ENCODE data around the gene SHROOM3.
A peak's percentile ranks its signal among the peaks of the same experiment; 100 is the strongest.
"Not testable (repeated sequence)": the region's sequence is repeated elsewhere in the genome, so short reads cannot be mapped to it uniquely, and the experiment has no call there.

Gene SHROOM3

DNA sequence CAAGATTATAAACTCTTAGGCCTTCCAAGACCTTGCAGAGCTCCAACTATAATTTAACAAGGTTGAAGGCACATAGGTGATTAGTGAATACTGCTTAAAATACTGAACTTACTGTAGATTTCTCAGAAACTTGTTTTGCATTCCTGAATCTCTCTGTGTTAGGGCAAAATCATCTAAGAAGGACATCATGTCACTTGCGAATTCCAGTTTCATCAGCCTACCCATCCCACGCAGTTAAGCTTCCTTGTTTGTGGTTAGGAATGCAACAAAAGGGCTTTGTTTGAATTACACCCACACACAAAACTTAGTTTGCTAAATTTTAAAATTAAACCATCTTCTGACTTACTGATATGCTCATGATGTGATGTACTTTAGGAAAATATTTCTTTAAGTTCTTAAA is 288.9 kb downstream of the SHROOM3 start:
- DNase-seq (ENCODE audit: low spot score) = no peak

DNA sequence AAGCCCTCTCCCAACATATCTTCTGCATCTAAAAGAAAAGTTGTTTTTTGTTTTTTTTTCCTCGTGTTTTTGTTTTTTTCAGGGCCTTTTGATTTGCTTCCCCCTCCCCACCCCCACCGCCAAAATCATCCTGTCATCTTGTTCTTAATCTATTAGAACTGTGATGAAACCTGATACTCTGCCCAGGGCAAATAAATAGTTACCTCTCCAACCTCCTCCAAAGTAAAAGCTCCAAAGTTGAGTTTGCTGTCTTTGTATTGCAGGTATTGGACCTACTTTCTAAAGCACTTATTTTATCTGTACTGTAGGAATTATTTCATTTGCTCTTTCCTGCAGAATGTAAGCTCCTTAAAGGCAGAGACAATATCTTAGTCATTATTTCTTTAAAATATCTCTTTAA is 290.0 kb downstream of the SHROOM3 start:
- DNase-seq (ENCODE audit: low spot score) = no peak

DNA sequence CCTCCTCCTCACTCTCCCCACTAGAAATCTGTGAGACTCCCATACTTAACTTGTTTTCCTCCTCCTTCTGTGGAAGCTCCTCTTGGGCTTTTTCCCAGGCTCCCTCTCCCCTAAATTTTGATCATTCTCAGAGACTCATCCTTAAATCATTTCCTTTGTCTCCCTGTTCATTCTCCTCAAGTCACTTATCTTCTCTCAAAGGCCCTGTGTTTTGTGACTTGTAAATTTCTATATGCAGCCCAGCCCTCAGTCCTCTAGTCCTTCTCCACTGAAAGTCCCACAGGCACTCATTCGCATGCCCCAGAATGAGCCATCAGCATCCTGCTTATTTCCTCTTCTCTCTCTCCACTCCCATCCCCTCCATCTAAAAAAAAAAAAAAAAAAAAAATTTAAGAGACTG is 291.1 kb downstream of the SHROOM3 start:
- DNase-seq (ENCODE audit: low spot score) = no peak

DNA sequence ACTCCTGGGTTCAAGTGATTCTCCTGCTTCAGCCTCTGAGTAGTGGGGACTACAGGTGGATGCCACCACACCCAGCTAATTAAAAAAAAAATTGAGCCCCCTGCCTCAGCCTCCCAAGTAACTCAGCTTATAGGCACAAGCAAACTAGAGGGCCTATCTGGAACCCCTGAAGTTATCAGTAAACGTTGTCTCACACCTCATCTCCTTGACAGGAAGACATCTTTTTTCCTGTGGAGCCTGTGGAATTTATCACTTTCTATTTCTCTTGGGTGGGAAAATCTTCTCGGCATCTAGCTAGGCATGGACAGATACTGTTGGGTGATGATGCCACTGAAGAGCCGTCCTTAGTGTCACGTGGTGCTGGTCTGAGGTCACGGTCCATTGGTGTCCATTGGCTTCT is 291.6 kb downstream of the SHROOM3 start:
- no peak for DNase-seq (ENCODE audit: low spot score)

- not testable (repeated sequence) for DNase-seq (ENCODE audit: low spot score)
These were observed 292.9 kb downstream of the SHROOM3 start for GRCh38 chr4:76727934-76728333.

DNA sequence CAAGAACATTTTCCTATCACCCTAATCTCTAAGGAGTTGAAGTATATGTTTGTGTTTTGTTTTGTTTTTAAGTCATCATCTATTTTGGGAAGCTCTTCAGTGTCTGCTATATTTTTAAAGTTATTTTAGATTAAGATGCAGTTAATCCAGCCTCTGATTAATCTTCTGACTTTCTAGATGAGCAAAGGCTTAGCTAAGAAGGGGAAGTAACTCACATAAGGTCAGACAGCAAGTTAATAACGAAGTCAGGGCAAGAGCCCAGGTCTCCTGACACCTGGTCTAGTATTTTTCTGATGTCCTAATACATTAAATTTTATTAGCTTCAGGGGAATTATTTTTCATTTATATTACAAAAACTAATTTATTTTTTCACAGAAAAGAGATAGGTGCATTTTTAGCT is 294.4 kb downstream of the SHROOM3 start:
- no peak for DNase-seq (ENCODE audit: low spot score)

DNA sequence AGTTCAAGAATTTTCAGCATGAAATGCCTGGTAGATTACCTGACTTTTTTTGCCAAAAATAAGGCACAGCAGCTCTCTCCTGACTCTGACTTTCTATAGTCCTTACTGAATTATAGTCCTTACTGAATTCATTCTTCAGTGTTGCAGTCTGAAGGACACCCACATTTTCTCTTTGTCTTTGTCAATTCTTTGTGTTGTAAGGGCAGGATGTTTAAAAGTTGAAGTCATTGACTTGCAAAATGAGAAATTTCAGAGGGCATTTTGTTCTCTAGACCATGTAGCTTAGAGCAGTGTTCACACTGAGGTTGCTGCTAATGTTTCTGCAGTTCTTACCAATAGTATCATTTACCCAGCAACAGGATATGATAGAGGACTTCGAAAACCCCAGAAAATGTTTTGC is 295.0 kb downstream of the SHROOM3 start:
- no peak for DNase-seq (ENCODE audit: low spot score)

DNA sequence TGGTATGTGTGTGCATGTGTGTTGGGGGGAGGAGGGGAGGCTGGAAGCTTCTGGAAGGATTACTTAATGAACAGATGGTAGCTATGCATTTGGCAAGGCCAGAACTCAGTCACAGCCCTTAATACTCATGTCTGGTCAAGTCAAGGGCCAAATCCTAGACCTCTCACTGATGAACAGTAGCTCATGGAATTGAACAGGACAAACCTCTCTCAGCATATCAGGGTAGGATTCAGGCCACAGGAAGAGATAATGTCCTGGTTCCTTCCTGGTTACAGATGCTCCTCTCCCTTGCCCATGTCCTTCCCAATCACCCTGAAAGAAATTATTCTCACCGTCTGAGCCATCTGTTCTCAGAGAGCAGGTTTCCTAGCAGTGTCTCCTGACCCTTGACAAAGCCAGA is 297.2 kb downstream of the SHROOM3 start:
- DNase-seq (ENCODE audit: low spot score) = no peak

DNA sequence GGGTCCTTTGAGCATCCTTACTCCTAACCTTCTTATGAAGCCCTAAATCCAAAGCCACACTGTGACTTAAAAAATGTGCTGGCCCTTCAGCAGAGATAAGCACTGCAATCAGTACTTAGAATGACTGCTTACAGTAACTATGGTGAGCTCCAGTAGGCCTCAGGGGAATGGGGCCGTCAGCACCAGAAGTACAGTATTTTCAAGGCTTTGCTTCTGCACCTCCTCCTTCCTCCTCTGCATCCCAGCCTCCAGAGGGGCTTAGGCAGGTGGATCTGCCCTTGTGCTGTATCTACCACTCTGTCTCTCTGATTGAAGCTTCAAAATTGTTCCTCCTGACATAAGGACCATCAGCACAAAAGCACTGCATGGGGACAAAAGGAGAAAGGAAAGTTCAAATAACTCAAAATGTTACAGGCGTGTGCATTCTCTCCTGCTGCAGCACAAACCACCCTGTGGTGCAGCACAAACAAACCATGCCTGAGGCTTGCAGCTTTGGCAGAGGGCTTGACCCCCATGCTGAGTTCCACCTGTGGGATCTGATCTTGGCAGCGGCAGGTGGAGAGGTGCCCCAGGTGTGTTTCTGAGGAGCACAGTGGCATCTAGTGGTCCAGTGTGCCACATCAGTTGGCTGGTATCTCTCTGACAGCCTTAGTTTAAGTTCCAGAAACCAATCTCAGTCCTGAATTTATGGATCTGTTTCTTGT is 298.2 kb downstream of the SHROOM3 start:
- no peak for DNase-seq (ENCODE audit: low spot score)

- DNase-seq (ENCODE audit: low spot score) = peak; percentile 64
These were observed 301.4 kb downstream of the SHROOM3 start for GRCh38 chr4:76736414-76736813.

DNA sequence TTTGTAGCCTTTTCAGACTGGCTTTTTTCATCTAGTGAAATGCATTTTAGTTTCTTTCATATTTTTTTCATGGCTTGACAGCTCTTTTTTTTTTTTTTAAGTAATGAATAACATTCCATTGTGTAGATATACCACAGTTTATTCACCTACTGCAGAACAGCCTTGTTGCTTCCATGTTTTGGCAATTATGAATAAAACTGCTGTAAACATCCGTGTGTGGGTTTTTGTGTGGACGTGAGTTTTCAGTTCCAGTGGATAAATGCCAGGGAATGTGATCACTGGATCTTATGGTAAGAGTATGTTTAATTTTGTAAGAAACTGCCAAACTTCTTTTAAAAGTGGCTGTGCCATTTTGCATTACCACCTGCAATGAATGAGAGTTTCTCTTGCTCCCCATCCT is 302.2 kb downstream of the SHROOM3 start:
- no peak for DNase-seq (ENCODE audit: low spot score)

DNA sequence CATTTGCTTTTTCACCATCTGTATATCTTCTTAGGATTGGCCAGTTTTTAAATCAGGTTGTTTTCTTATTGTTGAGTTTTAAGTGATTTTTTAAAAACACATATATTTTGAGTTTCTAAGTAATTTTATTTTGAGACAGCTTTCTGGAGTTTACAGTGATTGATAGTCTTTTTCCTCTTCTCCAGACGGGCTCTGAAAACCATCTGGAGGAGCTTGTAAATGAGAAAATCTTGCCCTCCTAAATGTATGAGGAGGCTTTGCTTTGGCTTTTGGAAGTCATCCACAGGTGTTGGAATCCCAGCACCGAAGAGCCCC is 302.7 kb downstream of the SHROOM3 start:
- no peak for DNase-seq (ENCODE audit: low spot score)

- DNase-seq (ENCODE audit: low spot score) = peak; percentile 71
These were observed 303.3 kb downstream of the SHROOM3 start for GRCh38 chr4:76738086-76738931.

DNA sequence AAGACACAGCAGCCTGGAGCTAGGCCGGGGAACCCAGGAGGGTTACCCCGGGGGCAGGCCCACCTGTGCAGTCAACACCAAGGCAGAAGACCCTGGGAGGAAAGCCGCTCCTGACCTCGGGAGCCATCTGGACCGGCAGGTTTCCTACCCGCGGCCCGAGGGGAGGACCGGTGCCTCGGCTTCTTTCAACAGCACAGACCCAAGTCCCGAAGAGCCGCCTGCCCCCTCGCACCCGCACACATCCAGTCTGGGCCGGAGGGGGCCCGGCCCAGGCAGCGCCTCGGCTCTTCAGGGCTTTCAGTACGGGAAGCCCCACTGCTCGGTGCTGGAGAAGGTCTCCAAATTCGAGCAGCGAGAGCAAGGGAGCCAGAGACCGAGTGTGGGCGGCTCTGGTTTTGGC is 305.2 kb downstream of the SHROOM3 start:
- no peak for DNase-seq (ENCODE audit: low spot score)

GRCh38 chr4:76740866-76741662 is 306.0 kb downstream of the SHROOM3 start:
- DNase-seq (ENCODE audit: low spot score) = no peak

GRCh38 chr4:76741663-76742020 is 306.6 kb downstream of the SHROOM3 start:
- no peak for DNase-seq (ENCODE audit: low spot score)

- DNase-seq (ENCODE audit: low spot score) = peak; percentile 63
These were observed 309.4 kb downstream of the SHROOM3 start for GRCh38 chr4:76744241-76744921.

- DNase-seq (ENCODE audit: low spot score) = no peak
These were observed 310.2 kb downstream of the SHROOM3 start for GRCh38 chr4:76745240-76745639.

GRCh38 chr4:76747563-76747962 is 312.5 kb downstream of the SHROOM3 start:
- no peak for DNase-seq (ENCODE audit: low spot score)

DNA sequence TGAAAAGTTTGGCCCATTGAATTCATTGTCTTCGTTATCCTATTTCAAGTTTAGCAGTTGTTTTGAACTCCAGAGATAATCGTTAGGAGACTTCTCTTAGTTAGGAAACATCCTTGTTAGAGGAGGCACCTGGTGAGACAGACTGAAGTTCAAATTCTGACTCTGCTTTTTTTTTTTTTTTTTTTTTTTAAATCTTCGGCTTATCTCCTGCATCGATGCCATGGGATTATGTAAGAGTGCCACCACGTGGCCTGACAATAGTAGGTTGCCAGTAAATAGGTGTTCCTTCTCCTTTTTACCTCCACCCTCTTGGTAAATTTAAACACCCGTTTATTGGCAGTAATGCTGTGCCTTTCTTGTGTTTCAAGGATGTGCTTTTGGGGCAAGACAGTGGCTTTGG is 313.6 kb downstream of the SHROOM3 start:
- DNase-seq (ENCODE audit: low spot score) = no peak

DNA sequence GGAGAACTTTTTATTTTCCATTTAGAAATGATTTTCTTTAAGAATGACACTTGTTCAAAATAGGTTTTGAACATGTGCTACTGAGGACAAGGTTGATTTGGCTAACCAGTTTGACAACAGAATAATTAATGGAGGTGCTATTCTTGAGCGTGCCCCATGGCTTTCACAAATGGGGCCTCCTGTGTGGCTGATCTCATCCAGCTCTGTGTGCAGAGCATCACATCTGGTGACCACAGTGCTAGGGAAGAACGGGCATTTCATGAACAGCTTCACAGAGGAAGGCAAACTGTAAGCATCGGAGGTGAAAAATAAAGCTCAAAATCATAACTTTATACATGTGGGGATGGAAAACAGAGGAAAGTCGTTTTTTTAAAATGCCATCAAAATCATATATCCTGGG is 314.3 kb downstream of the SHROOM3 start:
- no peak for DNase-seq (ENCODE audit: low spot score)

GRCh38 chr4:76750716-76751115 is 315.7 kb downstream of the SHROOM3 start:
- no peak for DNase-seq (ENCODE audit: low spot score)

Data from hepatic stellate cell (primary cell).